HG02623 (cell line): ENCODE results near the gene PARPBP.
A peak's percentile ranks its signal among the peaks of the same experiment; 100 is the strongest.
"Not testable (repeated sequence)": the region's sequence is repeated elsewhere in the genome, so short reads cannot be mapped to it uniquely, and the experiment has no call there.

ENCODE experiments used
- ATAC-seq: cut with Tn5 transposase; IDR thresholded peaks from one replicate; pipeline ENCODE4 v1.9.1; 2021; ENCODE audit warnings: moderate library complexity; ENCODE audit not compliant: unreplicated experiment

PARPBP gene

DNA sequence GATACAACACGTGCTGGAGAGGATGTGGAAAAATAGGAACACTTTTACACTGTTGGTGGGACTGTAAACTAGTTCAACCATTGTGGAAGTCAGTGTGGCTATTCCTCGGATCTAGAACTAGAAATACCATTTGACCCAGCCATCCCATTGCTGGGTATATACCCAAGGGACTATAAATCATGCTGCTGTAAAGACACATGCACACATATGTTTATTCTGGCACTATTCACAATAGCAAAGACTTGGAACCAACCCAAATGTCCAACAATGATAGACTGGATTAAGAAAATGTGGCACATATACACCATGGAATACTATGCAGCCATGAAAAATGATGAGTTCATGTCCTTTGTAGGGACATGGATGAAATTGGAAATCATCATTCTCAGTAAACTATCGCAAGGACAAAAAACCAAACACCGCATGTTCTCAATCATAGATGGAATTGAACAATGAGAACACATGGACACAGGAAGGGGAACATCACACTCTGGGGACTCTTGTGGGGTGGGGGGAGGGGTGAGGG lies 27.1 kb downstream of the PARPBP start:
- not testable (repeated sequence) for ATAC-seq

DNA sequence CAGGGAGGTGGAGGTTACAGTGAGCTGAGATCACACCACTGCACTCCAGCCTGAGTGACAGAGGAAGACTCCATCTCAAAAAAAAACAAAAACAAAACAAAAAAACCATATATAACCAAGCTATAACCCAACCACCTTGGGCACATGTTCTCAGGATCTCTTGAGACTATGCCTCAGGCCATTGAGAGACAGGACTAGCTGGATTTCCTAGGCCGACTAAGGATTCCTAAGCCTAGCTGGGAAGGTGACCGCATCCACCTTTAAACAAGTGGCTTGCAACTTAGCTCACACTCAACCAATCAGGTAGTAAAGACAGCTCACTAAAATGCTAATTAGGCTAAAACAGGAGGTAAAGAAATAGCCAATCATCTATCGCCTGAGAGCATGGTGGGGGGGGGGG lies 35.2 kb downstream of the PARPBP start:
- not testable (repeated sequence) for ATAC-seq

GRCh38 chr12:102163383-102163782 lies 43.4 kb downstream of the PARPBP start:
- ATAC-seq, result no peak

GRCh38 chr12:102167821-102168604 lies 48.0 kb downstream of the PARPBP start:
- peak; percentile 45 for ATAC-seq

GRCh38 chr12:102169922-102170621 lies 50.1 kb downstream of the PARPBP start:
- ATAC-seq, result no peak

DNA sequence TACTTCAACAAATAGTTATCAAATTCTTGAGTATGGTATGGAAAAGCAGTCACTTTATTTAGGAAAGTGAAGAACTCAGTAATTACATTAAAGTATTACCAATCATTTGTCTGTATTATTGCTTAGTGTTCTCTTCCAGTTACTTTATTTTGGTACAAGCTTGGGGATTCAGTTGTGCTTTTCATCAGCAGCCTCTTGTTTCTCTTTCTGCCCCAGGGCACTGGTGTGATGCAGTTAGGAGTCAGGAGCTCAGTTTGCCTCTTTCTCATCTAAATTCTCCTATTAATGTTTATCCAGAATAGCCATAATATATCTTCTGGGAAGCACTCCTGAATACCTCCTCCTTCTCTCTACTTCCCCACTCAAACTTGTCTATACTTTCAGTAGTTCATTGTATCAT lies 52.0 kb downstream of the PARPBP start:
- ATAC-seq, result no peak

- no peak for ATAC-seq
Measured at GRCh38 chr12:102172436-102172835, 52.5 kb downstream of the PARPBP start.

- ATAC-seq, result no peak
Measured at GRCh38 chr12:102174117-102174516, 54.1 kb downstream of the PARPBP start.

- no peak for ATAC-seq
Measured at GRCh38 chr12:102174761-102175160, 54.8 kb downstream of the PARPBP start.

DNA sequence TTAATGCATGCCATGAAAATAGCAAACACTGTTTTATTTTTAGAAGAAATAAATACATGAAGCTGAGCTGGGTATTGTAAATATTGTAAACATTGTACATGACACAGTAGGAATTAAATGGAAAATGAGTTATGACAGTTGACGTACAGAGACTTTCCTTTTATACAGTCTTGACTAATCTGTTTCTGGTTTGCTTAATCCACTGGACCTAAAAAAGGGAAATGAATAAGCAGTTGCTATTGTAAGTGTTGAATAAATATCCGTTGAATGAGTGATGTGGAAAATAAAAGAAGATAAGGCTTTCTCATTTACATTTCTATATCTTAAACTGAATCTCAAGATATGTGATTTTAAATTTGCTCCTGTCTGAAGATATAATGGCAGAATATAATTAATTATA lies 62.7 kb downstream of the PARPBP start:
- no peak for ATAC-seq

- no peak for ATAC-seq
Measured at GRCh38 chr12:102195826-102196225, 75.8 kb downstream of the PARPBP start.

GRCh38 chr12:102197789-102198188 lies 77.8 kb downstream of the PARPBP start, which contains the start of gene PMCH:
Gene PMCH, minus strand, starts transcription at chr12:102197833. Its CDS starts 63 bp downstream, at chr12:102197770.
- ATAC-seq, result peak; percentile 55

DNA sequence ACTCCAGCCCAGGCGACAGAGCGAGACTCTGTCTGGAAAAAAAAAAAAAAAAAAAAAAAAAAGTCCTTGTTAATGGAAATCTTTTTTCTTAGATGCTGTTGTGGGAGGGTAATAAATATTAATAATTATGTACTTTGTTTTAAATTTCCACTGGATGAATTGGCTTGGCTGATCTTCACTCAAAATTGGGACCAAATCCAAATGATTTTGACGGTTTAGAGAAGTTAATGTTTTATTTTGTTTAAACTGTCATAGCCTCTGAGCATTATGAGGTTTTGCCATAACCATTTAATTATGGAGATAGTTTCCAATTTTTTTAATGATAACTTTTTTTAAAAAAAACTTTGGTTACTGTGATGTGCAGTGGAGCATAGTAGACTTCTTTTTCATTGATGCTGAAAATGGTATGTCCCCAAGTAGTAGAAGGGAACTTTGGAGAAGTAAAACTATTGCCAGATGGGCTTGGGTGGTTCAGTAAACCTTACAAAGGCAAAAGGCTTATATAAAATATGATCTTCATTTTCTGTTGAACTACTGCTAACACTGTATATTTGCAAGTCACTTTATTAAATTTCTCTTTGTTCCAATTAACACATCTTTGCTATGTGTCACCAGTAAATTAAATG lies 81.6 kb downstream of the PARPBP start:
- ATAC-seq, result no peak

GRCh38 chr12:102202556-102202955 lies 82.6 kb downstream of the PARPBP start:
- no peak for ATAC-seq

DNA sequence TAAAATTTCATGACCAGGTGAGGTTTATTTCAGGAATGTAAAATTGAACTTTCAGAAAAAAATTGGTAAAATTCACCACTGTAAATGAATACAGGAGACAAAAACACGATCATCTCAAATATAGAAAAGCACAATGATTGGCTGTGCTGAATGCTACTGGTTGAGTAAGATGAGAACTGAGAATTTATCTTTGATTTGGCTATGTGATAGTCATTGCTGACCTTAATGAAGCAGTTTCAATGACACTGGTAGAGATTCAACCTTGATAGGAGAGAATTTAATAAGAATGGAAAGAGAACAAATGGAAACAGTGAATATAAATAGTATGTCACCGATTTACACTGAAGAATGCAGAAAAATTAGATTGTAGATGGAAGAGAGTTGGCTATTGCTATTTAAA lies 84.0 kb downstream of the PARPBP start:
- ATAC-seq, result no peak

GRCh38 chr12:102215992-102216691 lies 96.2 kb downstream of the PARPBP start:
- ATAC-seq, result no peak

GRCh38 chr12:102220736-102221135 lies 100.8 kb downstream of the PARPBP start:
- no peak for ATAC-seq

DNA sequence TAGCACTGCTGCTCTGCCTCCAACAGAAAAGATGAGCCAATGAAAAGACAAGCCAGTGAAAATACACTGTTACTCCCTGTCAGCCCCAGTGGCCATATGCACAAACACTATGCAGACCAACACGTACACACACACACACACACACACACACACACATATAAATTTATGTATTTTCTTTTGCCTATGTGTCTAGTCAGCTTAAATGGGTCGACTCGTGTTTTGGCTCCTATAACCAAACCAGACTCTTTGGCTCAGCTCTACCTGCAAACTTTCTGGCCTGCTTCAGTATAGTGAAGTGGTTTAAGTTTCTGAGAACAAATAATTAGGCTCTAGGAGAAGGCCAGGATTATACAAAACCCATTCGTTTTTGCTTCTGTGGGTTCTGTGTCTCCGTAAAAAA lies 108.0 kb downstream of the PARPBP start:
- no peak for ATAC-seq

DNA sequence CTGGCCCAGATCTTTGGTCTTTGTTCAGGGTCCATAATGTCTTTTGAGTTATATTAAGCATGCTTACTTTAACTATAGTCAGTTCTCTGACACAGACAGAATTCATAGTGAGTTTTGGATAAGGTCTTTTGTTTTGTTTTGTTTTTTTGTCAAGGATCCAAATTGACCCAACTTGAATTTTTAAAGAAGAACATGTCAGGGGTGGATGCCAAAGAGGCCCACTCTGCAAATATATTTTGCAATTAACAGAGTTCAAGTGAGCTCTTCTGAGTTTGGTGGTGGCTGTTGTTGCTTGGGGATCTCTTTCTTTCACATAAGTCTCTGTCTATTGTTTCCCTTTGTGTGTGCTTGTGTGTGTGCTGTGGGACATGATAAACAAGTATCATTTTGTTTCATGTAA lies 112.1 kb downstream of the PARPBP start:
- ATAC-seq, result no peak

DNA sequence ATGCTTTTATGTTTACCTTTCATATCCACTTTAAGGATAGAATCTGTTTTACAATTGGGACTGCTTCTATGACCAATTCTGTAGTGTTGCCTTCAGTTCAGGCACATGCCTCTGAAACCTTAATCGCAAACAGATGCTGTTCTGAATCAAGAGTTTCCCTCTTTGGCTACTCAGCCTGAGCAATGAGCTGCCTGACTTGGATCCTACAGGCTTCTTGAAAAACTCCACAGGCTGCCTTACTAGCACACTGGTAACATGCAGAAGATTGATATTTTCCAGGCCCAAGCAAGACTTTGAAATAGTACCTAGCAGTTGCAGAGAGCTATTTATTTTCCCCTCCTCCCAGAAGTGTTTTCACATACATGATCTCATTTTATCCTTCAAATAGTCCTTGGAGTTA lies 112.5 kb downstream of the PARPBP start:
- no peak for ATAC-seq

DNA sequence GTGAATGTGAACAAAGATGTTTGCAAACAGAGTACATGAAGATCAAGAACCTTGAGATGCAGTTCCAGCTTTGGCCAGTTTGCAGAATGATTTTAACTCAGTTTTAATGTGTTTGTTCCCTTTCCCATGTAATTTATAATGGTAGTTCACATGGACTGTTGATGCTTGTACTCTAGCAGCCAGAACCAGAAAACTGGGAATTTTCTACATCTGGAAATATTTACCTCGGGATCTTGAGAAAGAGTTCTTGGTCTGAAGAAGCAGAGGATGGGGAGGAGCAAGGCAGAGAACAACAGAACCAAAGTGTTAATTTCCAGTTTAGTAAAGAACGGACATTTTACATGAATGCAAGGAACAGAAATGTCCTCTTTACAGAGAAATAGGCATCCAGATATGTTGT lies 114.6 kb downstream of the PARPBP start:
- no peak for ATAC-seq
